ENCODE results near the gene CCP110. TPM values are rescaled to one million over a fixed set of nuclear protein-coding genes. Genes with fewer than 3 reads are reported as not detected.

CCP110 gene
- total RNA-seq, 1 donor from 2014 or later = 14.7 TPM

GRCh38 chr16:19479302-19479721, 44.4 kb upstream of the CCP110 start:
- no peaks in the 10 kb centered on the region for H3K9me3 ChIP-seq (ENCODE audit: insufficient read depth, low read depth, low read length)
- no peaks in the 10 kb centered on the region for H3K36me3 Mint-ChIP-seq (ENCODE audit: low read depth, unreplicated experiment)
- peaks cover 4% of the 10 kb centered on the region for H3K27me3 Mint-ChIP-seq (ENCODE audit: low read depth, unreplicated experiment)
- H3K4me1 ChIP-seq (ENCODE audit: insufficient read depth, low read length) = no peaks in the 10 kb centered on the region
- no peaks in the 10 kb centered on the region for H3K79me2 ChIP-seq (ENCODE audit: insufficient read depth, low read length)
- H3K9me3 Mint-ChIP-seq (ENCODE audit: unreplicated experiment) = no peaks in the 10 kb centered on the region
- no peak overlapping the region for H3K4me3 Mint-ChIP-seq (ENCODE audit: unreplicated experiment)
- no peak overlapping the region for H3K4me3 ChIP-seq (ENCODE audit: insufficient read depth, low read depth, low read length)
- H3K27ac Mint-ChIP-seq (ENCODE audit: unreplicated experiment) = no peak overlapping the region
- no peaks in the 10 kb centered on the region for H3K36me3 ChIP-seq (ENCODE audit: insufficient read depth, low read length)
- FAIRE-seq (no peak), DNase-seq (ENCODE audit: low read depth) (no peak)
- no peak overlapping the region for H3K4me2 ChIP-seq (ENCODE audit: low read length)
- no peaks in the 10 kb centered on the region for H3K4me1 Mint-ChIP-seq (ENCODE audit: low read depth, unreplicated experiment)
- TF ChIP-seq EZH2 (IDR thresholded peaks at IDR 0.05; ENCODE audit: insufficient read depth, low read length) (no peak), CTCF (IDR thresholded peaks at IDR 0.05; ENCODE audit: insufficient read depth, low read depth, low read length) (no peak)
- H3K27ac ChIP-seq (ENCODE audit: low read depth, low read length) = no peak overlapping the region
- no peak overlapping the region for H2AFZ ChIP-seq (ENCODE audit: low read depth, low read length)
- no peaks in the 10 kb centered on the region for H4K20me1 ChIP-seq (ENCODE audit: insufficient read depth, low read length)
- no peaks in the 10 kb centered on the region for H3K27me3 ChIP-seq (ENCODE audit: insufficient read depth, low read length)
- H3K9ac ChIP-seq (ENCODE audit: low read length) = no peak overlapping the region

GRCh38 chr16:19481296-19481695, 42.4 kb upstream of the CCP110 start:
- FAIRE-seq = no peak
- Histone ChIP-seq H2AFZ (ENCODE audit: low read depth, low read length) (no peak overlapping the region), H3K9me3 (ENCODE audit: insufficient read depth, low read depth, low read length) (no peaks in the 10 kb centered on the region), H3K36me3 (ENCODE audit: insufficient read depth, low read length) (no peaks in the 10 kb centered on the region), H3K27me3 (ENCODE audit: insufficient read depth, low read length) (no peaks in the 10 kb centered on the region), H3K79me2 (ENCODE audit: insufficient read depth, low read length) (no peaks in the 10 kb centered on the region), H3K9ac (ENCODE audit: low read length) (no peak overlapping the region), H3K4me2 (ENCODE audit: low read length) (no peak overlapping the region), H4K20me1 (ENCODE audit: insufficient read depth, low read length) (no peaks in the 10 kb centered on the region), H3K4me3 (ENCODE audit: insufficient read depth, low read depth, low read length) (no peak overlapping the region), H3K27ac (ENCODE audit: low read depth, low read length) (no peak overlapping the region), H3K4me1 (ENCODE audit: insufficient read depth, low read length) (no peaks in the 10 kb centered on the region)
- Mint-ChIP-seq H3K9me3 (ENCODE audit: unreplicated experiment) (no peaks in the 10 kb centered on the region), H3K4me3 (ENCODE audit: unreplicated experiment) (no peak overlapping the region), H3K4me1 (ENCODE audit: low read depth, unreplicated experiment) (no peaks in the 10 kb centered on the region), H3K27ac (ENCODE audit: unreplicated experiment) (no peak overlapping the region), H3K27me3 (ENCODE audit: low read depth, unreplicated experiment) (peaks cover 4% of the 10 kb centered on the region), H3K36me3 (ENCODE audit: low read depth, unreplicated experiment) (no peaks in the 10 kb centered on the region)
- no peak for TF ChIP-seq EZH2 (IDR thresholded peaks at IDR 0.05; ENCODE audit: insufficient read depth, low read length)
- no peak for TF ChIP-seq CTCF (IDR thresholded peaks at IDR 0.05; ENCODE audit: insufficient read depth, low read depth, low read length)
- DNase-seq (ENCODE audit: low read depth) = peak; percentile 12

GRCh38 chr16:19481769-19482168, 42.0 kb upstream of the CCP110 start:
- Mint-ChIP-seq H3K27ac (ENCODE audit: unreplicated experiment) (no peak overlapping the region), H3K9me3 (ENCODE audit: unreplicated experiment) (no peaks in the 10 kb centered on the region), H3K27me3 (ENCODE audit: low read depth, unreplicated experiment) (peaks cover 4% of the 10 kb centered on the region), H3K4me3 (ENCODE audit: unreplicated experiment) (no peak overlapping the region), H3K4me1 (ENCODE audit: low read depth, unreplicated experiment) (no peaks in the 10 kb centered on the region), H3K36me3 (ENCODE audit: low read depth, unreplicated experiment) (no peaks in the 10 kb centered on the region)
- Histone ChIP-seq H3K79me2 (ENCODE audit: insufficient read depth, low read length) (no peaks in the 10 kb centered on the region), H3K27ac (ENCODE audit: low read depth, low read length) (no peak overlapping the region), H3K27me3 (ENCODE audit: insufficient read depth, low read length) (no peaks in the 10 kb centered on the region), H3K4me1 (ENCODE audit: insufficient read depth, low read length) (no peaks in the 10 kb centered on the region), H4K20me1 (ENCODE audit: insufficient read depth, low read length) (no peaks in the 10 kb centered on the region), H3K4me3 (ENCODE audit: insufficient read depth, low read depth, low read length) (no peak overlapping the region), H3K9ac (ENCODE audit: low read length) (no peak overlapping the region), H3K36me3 (ENCODE audit: insufficient read depth, low read length) (no peaks in the 10 kb centered on the region), H2AFZ (ENCODE audit: low read depth, low read length) (no peak overlapping the region), H3K9me3 (ENCODE audit: insufficient read depth, low read depth, low read length) (no peaks in the 10 kb centered on the region), H3K4me2 (ENCODE audit: low read length) (no peak overlapping the region)
- FAIRE-seq = no peak
- no peak for DNase-seq (ENCODE audit: low read depth)
- TF ChIP-seq EZH2 (IDR thresholded peaks at IDR 0.05; ENCODE audit: insufficient read depth, low read length) = no peak
- no peak for TF ChIP-seq CTCF (IDR thresholded peaks at IDR 0.05; ENCODE audit: insufficient read depth, low read depth, low read length)
